ENCODE measurements around the gene CD200R1. TPM values are rescaled to one million over a fixed set of nuclear protein-coding genes. Genes with fewer than 3 reads are reported as not detected.

The CD200R1 gene
- total and polyA plus RNA-seq, 2 of the 4 experiments (the other 2 are of a cell fraction), result under 0.01 to 0.05 TPM

DNA sequence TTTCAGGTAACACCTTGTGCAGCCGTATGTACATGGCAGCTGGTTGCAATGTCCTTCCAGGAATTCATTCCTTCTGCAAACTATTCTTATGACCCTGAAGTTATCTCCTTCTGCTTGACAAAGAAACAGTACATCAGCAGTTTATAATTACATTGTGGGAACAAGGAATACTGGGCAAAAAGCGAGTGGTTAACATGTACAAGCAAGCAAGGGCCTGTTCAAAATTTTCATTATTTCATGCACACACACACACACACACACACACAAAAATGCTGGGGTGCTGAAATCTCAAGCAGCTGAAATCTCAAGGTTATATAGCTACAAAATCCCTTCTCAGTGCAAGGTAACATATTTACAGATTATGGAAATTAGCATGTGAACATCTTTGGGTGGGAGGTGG is 46.6 kb upstream of the CD200R1 start (continued):
- TF ChIP-seq, protein P1, sequence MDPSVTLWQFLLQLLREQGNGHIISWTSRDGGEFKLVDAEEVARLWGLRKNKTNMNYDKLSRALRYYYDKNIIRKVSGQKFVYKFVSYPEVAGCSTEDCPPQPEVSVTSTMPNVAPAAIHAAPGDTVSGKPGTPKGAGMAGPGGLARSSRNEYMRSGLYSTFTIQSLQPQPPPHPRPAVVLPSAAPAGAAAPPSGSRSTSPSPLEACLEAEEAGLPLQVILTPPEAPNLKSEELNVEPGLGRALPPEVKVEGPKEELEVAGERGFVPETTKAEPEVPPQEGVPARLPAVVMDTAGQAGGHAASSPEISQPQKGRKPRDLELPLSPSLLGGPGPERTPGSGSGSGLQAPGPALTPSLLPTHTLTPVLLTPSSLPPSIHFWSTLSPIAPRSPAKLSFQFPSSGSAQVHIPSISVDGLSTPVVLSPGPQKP (IDR thresholded peaks at IDR 0.05; ENCODE audit: borderline replicate concordance, low read depth, low read length), result no peak

DNA sequence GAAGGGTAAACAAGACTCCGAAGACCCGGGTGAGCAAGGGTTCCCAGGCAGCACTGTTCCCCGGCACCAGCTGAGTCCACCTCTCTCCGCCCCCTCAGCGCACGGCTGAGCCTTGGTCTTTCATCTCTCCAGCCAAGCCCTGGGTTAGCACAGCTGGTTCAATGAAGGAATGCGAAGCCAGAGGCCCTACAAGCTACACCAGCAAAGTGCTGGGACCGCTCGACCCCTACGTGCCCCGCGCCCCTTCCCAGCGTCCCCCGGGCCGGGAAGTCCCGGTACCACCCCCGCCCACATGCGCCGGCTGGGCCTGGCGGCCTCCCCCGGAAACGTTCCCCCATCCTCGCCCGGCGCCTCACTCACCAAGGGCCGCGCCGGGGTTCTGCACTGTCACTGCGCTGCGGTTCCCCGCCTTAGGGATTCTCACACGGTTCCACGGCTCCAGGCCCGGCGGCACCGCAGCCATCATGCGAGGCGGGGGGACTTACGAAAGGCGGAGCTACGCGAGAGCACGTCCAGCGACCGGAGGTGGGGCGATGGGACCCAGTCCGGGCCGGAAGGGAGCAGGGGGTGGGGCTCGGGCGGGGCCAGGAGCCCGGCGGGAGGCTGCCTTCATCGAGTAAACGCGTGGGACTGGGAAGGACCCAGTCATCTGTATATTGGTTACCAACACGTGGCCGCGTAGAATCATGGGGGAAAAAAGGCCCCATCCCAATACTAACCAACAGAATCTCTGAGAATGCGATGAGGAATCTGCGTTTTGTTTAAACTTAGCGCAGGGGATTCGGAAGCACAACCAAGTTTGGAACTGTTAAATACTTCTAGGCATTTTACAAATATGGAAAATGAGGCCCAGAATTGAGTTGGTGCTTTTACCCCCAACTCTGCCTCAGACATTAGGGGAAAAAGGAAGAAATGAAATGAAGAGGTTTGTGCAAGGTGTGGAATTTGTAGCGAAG is 44.6 kb upstream of the CD200R1 start:
- TF ChIP-seq POLR2A (IDR thresholded peaks at IDR 0.05; ENCODE audit: low read depth, low read length), result peak; percentile 75
- TF ChIP-seq MXI1 (IDR thresholded peaks at IDR 0.05; ENCODE audit: borderline replicate concordance, low read depth, low read length), result peak; percentile 93
- peak; percentile 87; the same call in 1 of the 2 replicates for TF ChIP-seq MAZ (IDR thresholded peaks at IDR 0.05; ENCODE audit: borderline replicate concordance, low read depth, low read length)
- TF ChIP-seq, protein P2, sequence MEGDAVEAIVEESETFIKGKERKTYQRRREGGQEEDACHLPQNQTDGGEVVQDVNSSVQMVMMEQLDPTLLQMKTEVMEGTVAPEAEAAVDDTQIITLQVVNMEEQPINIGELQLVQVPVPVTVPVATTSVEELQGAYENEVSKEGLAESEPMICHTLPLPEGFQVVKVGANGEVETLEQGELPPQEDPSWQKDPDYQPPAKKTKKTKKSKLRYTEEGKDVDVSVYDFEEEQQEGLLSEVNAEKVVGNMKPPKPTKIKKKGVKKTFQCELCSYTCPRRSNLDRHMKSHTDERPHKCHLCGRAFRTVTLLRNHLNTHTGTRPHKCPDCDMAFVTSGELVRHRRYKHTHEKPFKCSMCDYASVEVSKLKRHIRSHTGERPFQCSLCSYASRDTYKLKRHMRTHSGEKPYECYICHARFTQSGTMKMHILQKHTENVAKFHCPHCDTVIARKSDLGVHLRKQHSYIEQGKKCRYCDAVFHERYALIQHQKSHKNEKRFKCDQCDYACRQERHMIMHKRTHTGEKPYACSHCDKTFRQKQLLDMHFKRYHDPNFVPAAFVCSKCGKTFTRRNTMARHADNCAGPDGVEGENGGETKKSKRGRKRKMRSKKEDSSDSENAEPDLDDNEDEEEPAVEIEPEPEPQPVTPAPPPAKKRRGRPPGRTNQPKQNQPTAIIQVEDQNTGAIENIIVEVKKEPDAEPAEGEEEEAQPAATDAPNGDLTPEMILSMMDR (conservative IDR thresholded peaks at IDR 0.05; ENCODE audit: low read depth, low read length), result no peak
- TF ChIP-seq, protein P3, sequence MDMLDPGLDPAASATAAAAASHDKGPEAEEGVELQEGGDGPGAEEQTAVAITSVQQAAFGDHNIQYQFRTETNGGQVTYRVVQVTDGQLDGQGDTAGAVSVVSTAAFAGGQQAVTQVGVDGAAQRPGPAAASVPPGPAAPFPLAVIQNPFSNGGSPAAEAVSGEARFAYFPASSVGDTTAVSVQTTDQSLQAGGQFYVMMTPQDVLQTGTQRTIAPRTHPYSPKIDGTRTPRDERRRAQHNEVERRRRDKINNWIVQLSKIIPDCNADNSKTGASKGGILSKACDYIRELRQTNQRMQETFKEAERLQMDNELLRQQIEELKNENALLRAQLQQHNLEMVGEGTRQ (IDR thresholded peaks at IDR 0.05; ENCODE audit: low read depth, low read length), result peak; percentile 85
- peak; percentile 60; the same call in 1 of the 2 replicates for TF ChIP-seq CEBPB (IDR thresholded peaks at IDR 0.05; ENCODE audit: low read depth, low read length)
- TF ChIP-seq FOS (IDR thresholded peaks at IDR 0.05; ENCODE audit: low read depth, low read length), result no peak
- in situ Hi-C loops (cut with MboI; ENCODE audit: low sequenced_read_pairs) (no loop called here), intact Hi-C loops (cut with micrococcal nuclease) (no loop called here), dilution Hi-C loops (cut with HindIII; ENCODE audit: low sequenced_read_pairs, unreplicated experiment) (no loop called here)
- Histone ChIP-seq H3K4ac (ENCODE audit: low read depth, low read length) (peak overlapping the region; percentile 80), H2BK120ac (ENCODE audit: low read depth, low read length) (peak overlapping the region; percentile 91), H3K4me3 (ENCODE audit: insufficient read depth, low read depth, low read length) (peak overlapping the region; percentile 84), H4K8ac (ENCODE audit: low read depth in 2 of 2, low read length in 2 of 2) (peak overlapping the region; percentile 98), H3K9me3 (ENCODE audit: control insufficient read depth, insufficient read depth, low read length) (no peaks in the 10 kb centered on the region), H3K27ac (ENCODE audit: insufficient read depth, low read length) (peak overlapping the region; percentile 97), H2AK9ac (replicated peaks; ENCODE audit: low read depth, low read length, poor library complexity) (peak overlapping the region; percentile 79), H2BK5ac (ENCODE audit: low read depth, low read length, poor library complexity, severe bottlenecking) (peak overlapping the region; percentile 95), H4K20me1 (ENCODE audit: insufficient read depth, low read length) (0 out of 2 replicates have a peak, but pooled peaks cover 3% of the 10 kb centered on the region), H3K9me1 (ENCODE audit: insufficient read depth, low read length) (peaks cover 3% of the 10 kb centered on the region), H4K91ac (ENCODE audit: insufficient read depth, low read depth, low read length) (peak overlapping the region; percentile 81), H3K18ac (ENCODE audit: low read depth, low read length) (peak overlapping the region; percentile 81), H4K5ac (ENCODE audit: low read depth, low read length) (peak overlapping the region; percentile 76), H2AFZ (replicated peaks; ENCODE audit: low read length, poor library complexity) (peak overlapping the region; percentile 98), H3K27me3 (ENCODE audit: control insufficient read depth, insufficient read depth, low read length) (no peaks in the 10 kb centered on the region), H3K36me3 (ENCODE audit: control insufficient read depth, insufficient read depth, low read length) (peaks cover 4% of the 10 kb centered on the region), H3K79me1 (ENCODE audit: low read depth in 1 of 2, low read length in 2 of 2) (peaks cover 27 to 39% of the 10 kb centered on the region in 2 experiments), H2BK20ac (ENCODE audit: low read depth, low read length) (peak overlapping the region; percentile 64; the same call in 1 of the 2 replicates), H3K4me2 (ENCODE audit: low read depth, low read length) (peak overlapping the region; percentile 96), H3K14ac (replicated peaks; ENCODE audit: low read depth, low read length) (peak overlapping the region; percentile 86), H3K4me1 (ENCODE audit: control insufficient read depth, insufficient read depth, low read length) (peaks cover 4% of the 10 kb centered on the region; the same call in 1 of the 2 replicates), H3K23ac (ENCODE audit: low read depth, low read length) (peak overlapping the region; percentile 96), H2BK15ac (ENCODE audit: low read depth, low read length) (peak overlapping the region; percentile 72; the same call in 1 of the 3 replicates), H3K56ac (ENCODE audit: extremely low read depth, insufficient read depth, low read length) (peak overlapping the region; percentile 90), H3K9ac (ENCODE audit: low read depth, low read length) (peak overlapping the region; percentile 88), H2AK5ac (ENCODE audit: low read depth, low read length) (peak overlapping the region; percentile 46)
- DNase-seq, result peak; percentile 91
- 10% methylated on average over 10 of the region's 63 CpGs; no CpG with 5 or more reads in 1 of the 2 experiments for WGBS, 2 experiments (ENCODE audit: extremely low coverage in 2 of 2, insufficient read length in 1 of 2)
- ATAC-seq (ENCODE audit: low read depth), result peak; percentile 98
- ChIA-PET CTCF (interaction anchor here (0.5 to 1.3 kb wide), 3 partner anchors 16 to 365 kb away, joined by 3 to 4 read pairs (median 3); no protein-coding TSS in a partner anchor), POLR2A (ENCODE audit: unreplicated experiment) (interaction anchor here (0.6 to 1.6 kb wide), 3 partner anchors 11 to 16 kb away, joined by 3 read pairs; no protein-coding TSS in a partner anchor)
- BruUV-seq (replicated peaks), result no TSS peak
